Stimulated activated CD8-positive, alpha-beta memory T cell treated with anti-CD3 and anti-CD28 coated beads, Interleukin-2, amount 100 ng/mL, for 48 hours (primary cell): ENCODE measurements around the gene CENPV.
A peak's percentile ranks its signal among the peaks of the same experiment; 100 is the strongest.

Experiments used
- DNase-seq, 2 donors: peaks; one replicate each; pipeline ENCODE4 v3.0.0-alpha.2; 2020; ENCODE audit warnings: low read depth in 2 of 2

Gene CENPV

GRCh38 chr17:16361874-16362273 is 8.6 kb upstream of the CENPV start:
- no peak for DNase-seq

GRCh38 chr17:16358394-16358793 is 5.1 kb upstream of the CENPV start:
- no peak for DNase-seq

- no peak for DNase-seq
Measured at GRCh38 chr17:16354585-16354984, 1.3 kb upstream of the CENPV start.

GRCh38 chr17:16352667-16353316 is 477 bp downstream of the CENPV start:
- peak; percentile 21 to 25 for DNase-seq

GRCh38 chr17:16352303-16352666 is 984 bp downstream of the CENPV start:
- peak; percentile 14 to 22 for DNase-seq

- no peak for DNase-seq
Measured at GRCh38 chr17:16351831-16352230, 1.4 kb downstream of the CENPV start.

GRCh38 chr17:16349431-16349830 is 3.8 kb downstream of the CENPV start:
- no peak for DNase-seq

- DNase-seq, result no peak
Measured at GRCh38 chr17:16348586-16348985, 4.7 kb downstream of the CENPV start.

GRCh38 chr17:16346721-16347271 is 6.5 kb downstream of the CENPV start:
- no peak for DNase-seq

- DNase-seq, result no peak
Measured at GRCh38 chr17:16345565-16345964, 7.7 kb downstream of the CENPV start.

- DNase-seq, result no peak
Measured at GRCh38 chr17:16343569-16343968, 9.7 kb downstream of the CENPV start.

GRCh38 chr17:16342979-16343378 is 10.3 kb downstream of the CENPV start:
- DNase-seq, result no peak

GRCh38 chr17:16339959-16340358 is 13.3 kb downstream of the CENPV start:
- no peak for DNase-seq

- no peak for DNase-seq
Measured at GRCh38 chr17:16339402-16339801, 13.9 kb downstream of the CENPV start.

- no peak for DNase-seq
Measured at GRCh38 chr17:16338391-16338790, 14.9 kb downstream of the CENPV start.

- DNase-seq, result no peak
Measured at GRCh38 chr17:16329519-16330271, 23.6 kb downstream of the CENPV start.

- no peak for DNase-seq
Measured at GRCh38 chr17:16328997-16329396, 24.3 kb downstream of the CENPV start.

- DNase-seq, result no peak
Measured at GRCh38 chr17:16327018-16327417, 26.3 kb downstream of the CENPV start.

GRCh38 chr17:16325964-16326363 is 27.3 kb downstream of the CENPV start:
- DNase-seq, result no peak

GRCh38 chr17:16322636-16323035 is 30.6 kb downstream of the CENPV start:
- no peak for DNase-seq

- DNase-seq, result no peak
Measured at GRCh38 chr17:16319969-16320368, 33.3 kb downstream of the CENPV start.

- DNase-seq, result no peak
Measured at GRCh38 chr17:16314859-16315258, 38.4 kb downstream of the CENPV start.

GRCh38 chr17:16314189-16314588 is 39.1 kb downstream of the CENPV start:
- DNase-seq, result no peak
